Measurements from ENCODE around the gene RALGAPA1. TPM values are rescaled to one million over a fixed set of nuclear protein-coding genes. Genes with fewer than 3 reads are reported as not detected.
"Not testable (repeated sequence)": the region's sequence is repeated elsewhere in the genome, so short reads cannot be mapped to it uniquely, and the experiment has no call there.

Gene RALGAPA1
- 100 to 1,000 TPM in 2 of 6 donors, 10 to 100 TPM in 4; 55.5 to 155 (median 61.1) TPM for total RNA-seq

DNA sequence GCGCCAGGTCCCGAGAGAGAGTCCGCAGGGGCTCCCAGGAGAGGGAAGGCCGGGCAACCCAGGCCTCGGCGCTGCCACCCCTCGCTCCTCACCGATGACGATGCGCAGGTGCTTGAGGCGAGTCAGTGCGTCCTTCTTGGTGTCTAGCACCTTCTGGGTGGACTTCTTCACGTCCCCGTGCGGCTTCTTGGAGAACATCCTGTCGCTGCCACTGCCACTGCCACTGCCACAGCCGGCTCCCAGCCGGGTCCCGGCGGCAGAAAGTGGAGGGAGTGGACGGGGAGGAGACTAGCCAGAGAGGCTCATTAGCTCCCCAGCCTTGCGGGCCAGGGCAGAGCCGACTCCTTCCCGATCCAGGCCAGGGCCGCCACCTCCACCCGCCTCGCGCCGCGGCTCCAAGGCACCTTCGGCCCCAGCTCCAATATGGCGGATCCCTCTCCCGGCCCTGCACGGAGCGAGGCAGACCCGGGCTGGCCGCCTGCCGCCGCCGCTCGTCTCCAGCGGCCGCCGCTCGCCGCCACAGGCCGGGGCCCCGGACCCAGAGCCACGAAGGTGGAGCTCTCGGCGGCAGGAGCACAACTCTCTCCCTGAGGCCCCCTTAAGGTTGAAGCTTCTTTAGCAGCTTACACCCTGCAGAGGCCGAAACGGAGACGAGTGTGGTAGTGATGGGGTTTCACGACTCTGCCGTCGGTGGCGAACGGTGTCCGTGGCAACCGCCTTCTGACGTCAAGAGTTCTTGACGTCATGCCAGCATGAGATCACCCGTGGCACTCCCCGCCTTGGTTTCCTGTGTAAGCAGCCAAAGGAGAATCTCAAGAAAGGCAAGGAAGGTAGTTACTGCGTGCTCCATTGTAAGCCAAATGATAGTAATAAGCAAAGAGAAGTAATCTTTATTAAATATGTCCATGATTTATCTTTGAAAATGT is at the start of gene RALGAPA1:
TSS of gene RALGAPA1 (minus strand) at position 658 of the 926 bp plus-strand sequence. CDS start at position 198, 460 bp downstream.
- not testable (repeated sequence) for H3K36me3 ChIP-seq, H3K9me3 ChIP-seq, H3K27me3 ChIP-seq
- Histone ChIP-seq H3K4me1 (peaks cover 7 to 22% (median 17%) of the 10 kb centered on the region in 4 donors), H3K27ac (peak within 1 kb of the TSS; percentile 89 to 95 (median 92)), H3K4me3 (peak within 1 kb of the TSS; percentile 74 to 90 (median 80))
- TF ChIP-seq, protein P1, sequence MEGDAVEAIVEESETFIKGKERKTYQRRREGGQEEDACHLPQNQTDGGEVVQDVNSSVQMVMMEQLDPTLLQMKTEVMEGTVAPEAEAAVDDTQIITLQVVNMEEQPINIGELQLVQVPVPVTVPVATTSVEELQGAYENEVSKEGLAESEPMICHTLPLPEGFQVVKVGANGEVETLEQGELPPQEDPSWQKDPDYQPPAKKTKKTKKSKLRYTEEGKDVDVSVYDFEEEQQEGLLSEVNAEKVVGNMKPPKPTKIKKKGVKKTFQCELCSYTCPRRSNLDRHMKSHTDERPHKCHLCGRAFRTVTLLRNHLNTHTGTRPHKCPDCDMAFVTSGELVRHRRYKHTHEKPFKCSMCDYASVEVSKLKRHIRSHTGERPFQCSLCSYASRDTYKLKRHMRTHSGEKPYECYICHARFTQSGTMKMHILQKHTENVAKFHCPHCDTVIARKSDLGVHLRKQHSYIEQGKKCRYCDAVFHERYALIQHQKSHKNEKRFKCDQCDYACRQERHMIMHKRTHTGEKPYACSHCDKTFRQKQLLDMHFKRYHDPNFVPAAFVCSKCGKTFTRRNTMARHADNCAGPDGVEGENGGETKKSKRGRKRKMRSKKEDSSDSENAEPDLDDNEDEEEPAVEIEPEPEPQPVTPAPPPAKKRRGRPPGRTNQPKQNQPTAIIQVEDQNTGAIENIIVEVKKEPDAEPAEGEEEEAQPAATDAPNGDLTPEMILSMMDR (IDR thresholded peaks at IDR 0.05): peak in 4 of 6 experiments; percentile 60 to 82 (median 69)
- peak in 3 of 4 donors; percentile 73 to 94 (median 83) for TF ChIP-seq POLR2A (IDR thresholded peaks at IDR 0.05)
- peak in 1 of 4 donors; percentile 25 for TF ChIP-seq EP300 (IDR thresholded peaks at IDR 0.05)
- peak; percentile 83 to 95 for TF ChIP-seq POLR2AphosphoS5 (IDR thresholded peaks at IDR 0.05)
- ATAC-seq (ENCODE audit: low FRiP score in 2 of 2) (peak; percentile 99), DNase-seq (peak; percentile 92 to 96)
- 1% methylated on average over 10 to 22 of the region's 66 CpGs for WGBS, 2 donors

DNA sequence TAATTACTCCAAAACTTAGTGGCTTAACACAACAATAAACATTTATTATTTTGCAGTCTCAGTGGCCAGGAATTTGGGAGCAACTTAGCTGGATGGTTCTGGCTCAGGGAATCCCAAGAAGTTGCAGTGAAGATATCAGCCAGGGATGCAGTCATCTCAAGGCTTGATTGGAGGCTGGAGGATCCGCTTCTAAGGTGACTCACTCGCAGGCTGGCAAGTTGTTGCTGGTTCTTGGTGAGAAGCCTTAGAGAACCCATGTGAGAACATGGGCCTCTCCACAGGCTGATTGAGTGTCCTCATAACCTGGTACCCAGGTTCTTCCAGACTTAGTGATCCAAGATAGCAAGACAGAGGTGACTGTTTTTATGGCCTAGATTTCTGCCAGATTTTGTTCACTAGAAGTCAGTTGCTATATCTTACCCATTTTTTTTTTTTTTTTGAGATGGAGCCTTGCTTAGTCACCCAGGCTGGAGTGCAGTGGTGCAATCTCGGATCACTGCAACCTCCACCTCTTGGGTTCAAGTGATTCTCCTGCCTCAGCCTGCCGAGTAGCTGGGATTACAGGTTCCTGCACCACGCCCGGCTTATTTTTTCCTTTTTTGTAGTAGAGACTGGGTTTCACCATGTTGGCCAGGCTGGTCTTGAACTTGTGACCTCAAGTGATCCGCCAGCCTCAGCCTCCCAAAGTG is 49.6 kb upstream of the RALGAPA1 start:
- WGBS, 2 donors: 94 to 95% methylated on average over 7 of the region's 7 CpGs
- DNase-seq: no peak
- H3K36me3 ChIP-seq: peaks cover 0 to 29% (median 7%) of the 10 kb centered on the region in 4 donors

DNA sequence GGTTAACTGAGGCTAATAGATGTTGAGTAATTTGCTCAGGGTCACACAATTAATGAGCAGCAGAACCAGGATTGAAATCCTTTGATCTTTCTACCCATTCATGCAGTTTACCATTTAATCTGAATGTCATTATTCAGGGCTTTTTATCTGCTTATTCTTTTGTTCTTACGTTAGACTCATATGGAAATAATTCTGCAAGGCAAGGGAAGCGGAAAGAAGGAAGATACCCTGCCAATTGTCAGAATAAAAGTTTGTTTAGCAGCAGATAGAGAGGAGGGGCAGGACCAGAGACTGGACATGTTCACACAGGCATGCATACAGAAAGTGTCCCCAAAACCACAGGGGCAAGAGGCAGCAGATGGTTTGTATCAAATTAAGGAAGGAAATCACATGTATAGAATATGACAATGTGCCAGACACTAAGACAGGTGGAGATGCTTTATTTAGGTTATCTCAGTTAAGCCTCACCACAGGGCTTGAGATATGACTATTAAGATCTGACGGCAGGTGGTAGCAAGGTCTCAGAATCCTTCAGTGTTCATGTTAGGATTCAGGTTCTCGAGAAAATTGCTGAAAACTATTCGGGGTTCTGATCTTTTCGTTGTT is 46.9 kb upstream of the RALGAPA1 start:
- Histone ChIP-seq H3K4me1 (no peaks in the 10 kb centered on the region), H3K9me3 (no peaks in the 10 kb centered on the region), H3K36me3 (peaks cover 0 to 13% (median 2%) of the 10 kb centered on the region in 4 donors), H3K27me3 (no peaks in the 10 kb centered on the region), H3K27ac (no peak overlapping the region), H3K4me3 (no peak overlapping the region)
- WGBS, 2 donors: 76 to 80% methylated on average over 6 of the region's 6 CpGs
- TF ChIP-seq EP300 (IDR thresholded peaks at IDR 0.05) (no peak), POLR2A (IDR thresholded peaks at IDR 0.05) (no peak), POLR2AphosphoS5 (IDR thresholded peaks at IDR 0.05) (no peak)
- TF ChIP-seq, protein P1 (IDR thresholded peaks at IDR 0.05): no peak
- no peak for ATAC-seq (ENCODE audit: low FRiP score in 2 of 2)
- DNase-seq: no peak

More for the DNA sequence above, 49.6 kb upstream of the RALGAPA1 start:
- H3K27ac ChIP-seq: no peak overlapping the region
- TF ChIP-seq POLR2A (IDR thresholded peaks at IDR 0.05): no peak
- H3K4me3 ChIP-seq: no peak overlapping the region
- H3K4me1 ChIP-seq: no peaks in the 10 kb centered on the region
- no peak for ATAC-seq (ENCODE audit: low FRiP score in 2 of 2)
- no peaks in the 10 kb centered on the region for H3K27me3 ChIP-seq
- H3K9me3 ChIP-seq: no peaks in the 10 kb centered on the region

DNA sequence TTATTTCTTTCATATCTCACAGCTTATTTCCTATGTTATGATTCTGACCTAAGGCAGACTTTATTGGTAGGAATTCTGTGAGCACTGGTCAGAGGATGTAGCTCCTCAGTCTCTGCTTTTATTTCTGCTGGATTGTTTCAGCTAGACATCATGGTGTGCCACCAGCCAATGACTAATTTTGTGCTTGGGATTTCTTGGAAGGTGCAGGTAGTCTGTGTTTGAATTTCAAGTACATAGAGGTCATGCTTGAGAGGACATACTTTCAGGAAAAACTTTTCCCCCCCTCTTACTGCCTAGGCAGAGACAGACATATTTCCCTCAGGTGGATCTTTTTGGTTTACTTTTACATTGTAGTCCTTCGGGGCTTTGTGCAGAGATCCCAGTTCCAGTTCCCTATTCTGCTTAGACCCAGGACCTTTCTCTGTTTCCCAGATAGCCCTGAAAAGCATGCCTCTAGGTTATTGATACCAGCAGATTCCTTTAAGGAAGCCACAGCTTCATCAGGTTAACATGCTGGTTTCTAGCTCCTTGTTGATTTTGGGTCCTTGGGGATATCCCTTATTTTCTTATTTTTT is 45.7 kb upstream of the RALGAPA1 start:
- no peaks in the 10 kb centered on the region for H3K27me3 ChIP-seq
- DNase-seq (no peak), ATAC-seq (ENCODE audit: low FRiP score in 2 of 2) (no peak)
- H3K27ac ChIP-seq: no peak overlapping the region
- TF ChIP-seq EP300 (IDR thresholded peaks at IDR 0.05) (no peak), POLR2A (IDR thresholded peaks at IDR 0.05) (no peak), POLR2AphosphoS5 (IDR thresholded peaks at IDR 0.05) (no peak)
- TF ChIP-seq, protein P1 (IDR thresholded peaks at IDR 0.05): no peak
- no peaks in the 10 kb centered on the region for H3K4me1 ChIP-seq
- peaks cover 0 to 16% (median 2%) of the 10 kb centered on the region in 4 donors for H3K36me3 ChIP-seq
- H3K4me3 ChIP-seq: no peak overlapping the region
- no peaks in the 10 kb centered on the region for H3K9me3 ChIP-seq
- 71 to 77% methylated on average over 1 of the region's 1 CpG for WGBS, 2 donors

All from upper lobe of left lung (tissue), 6 donors.